Hippocampal formation (tissue), 2 donors: Measurements from ENCODE around the gene TBX15.

ENCODE experiments used
- DNase-seq, 2 donors: peaks; one replicate each; lab custom pipeline; 2025; lab: John Stamatoyannopoulos, UW

TBX15 gene

DNA sequence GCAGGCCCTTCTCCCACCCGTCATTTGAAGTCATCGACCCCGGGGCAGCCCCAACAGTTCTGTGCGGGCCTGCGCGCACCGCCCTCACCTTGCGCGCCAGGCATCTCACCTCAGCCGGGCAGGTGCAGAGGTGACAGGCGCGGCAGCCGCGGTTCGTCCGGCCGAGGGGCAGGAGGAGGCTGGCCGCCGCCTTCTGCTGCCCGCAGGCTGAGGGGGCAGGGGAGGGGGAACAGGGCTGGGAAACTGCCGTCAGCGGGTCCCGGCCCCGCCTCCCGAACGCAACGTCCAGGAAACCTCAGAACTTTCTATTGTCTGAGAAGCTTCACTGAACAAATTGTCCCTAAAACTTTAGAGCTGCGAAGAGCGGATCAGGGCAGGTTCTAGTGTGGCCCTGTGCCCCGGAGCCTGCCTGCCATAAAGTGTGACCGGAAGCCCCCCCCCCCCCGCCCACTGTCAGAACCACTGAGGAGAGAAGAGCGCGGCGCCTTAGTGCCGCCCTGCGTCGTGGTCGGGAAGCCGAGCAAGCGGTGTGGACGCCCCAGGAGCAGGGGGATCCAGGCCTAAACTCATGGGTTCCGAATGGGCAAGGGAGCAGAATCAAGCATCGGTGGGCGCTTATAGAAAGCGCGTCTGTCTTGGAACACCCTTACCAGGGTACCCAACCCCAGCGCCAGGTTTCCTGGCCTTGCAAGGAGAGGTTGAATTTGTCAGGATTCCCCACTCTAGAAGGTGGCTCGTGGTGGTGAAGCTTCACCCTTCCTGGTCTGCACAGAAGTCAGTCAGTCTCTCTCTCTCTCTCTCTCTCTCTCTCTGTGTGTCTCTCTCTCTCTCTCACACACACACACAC, 13.3 kb upstream of the TBX15 start:
- DNase-seq: no peak

DNA sequence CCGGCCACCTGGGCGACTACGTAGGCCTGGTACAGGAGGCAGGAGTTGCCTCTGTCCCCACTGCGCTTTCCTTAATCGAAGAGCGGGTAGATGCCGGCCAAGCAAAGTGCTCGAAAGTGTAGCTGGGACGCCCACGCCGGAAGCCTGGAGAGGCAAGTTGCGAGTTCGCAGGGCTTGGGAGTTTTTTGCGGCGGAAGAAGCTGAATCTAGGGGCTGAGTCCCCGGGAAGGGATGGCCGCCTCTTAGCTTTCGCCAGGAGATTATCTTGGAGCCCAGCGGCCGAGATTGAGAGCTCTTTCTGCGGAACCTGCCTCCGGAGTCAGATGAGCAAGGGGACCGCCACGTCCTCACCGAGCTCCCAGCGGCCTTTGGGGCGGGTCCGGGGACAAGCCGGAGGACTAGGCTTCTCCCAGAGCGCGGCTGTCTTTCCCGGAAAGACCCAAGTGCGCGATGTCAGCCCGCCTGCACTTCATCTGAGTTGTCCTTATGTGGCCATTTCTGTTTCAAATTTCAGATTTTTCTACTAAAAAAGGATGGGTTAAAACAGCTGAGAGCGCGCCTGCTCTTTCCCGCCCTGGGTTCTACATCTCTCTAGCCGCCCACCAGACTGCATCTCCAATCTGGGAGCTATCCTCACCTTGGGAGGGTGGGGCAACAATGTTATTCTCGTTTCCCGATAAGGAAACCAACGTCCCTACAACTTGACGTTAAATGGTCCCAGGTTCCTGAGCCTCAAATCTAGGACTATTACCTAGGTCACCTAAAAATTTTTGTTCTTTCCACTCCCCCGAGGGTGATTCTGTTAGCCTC, 12.4 kb upstream of the TBX15 start:
- no peak for DNase-seq

DNA sequence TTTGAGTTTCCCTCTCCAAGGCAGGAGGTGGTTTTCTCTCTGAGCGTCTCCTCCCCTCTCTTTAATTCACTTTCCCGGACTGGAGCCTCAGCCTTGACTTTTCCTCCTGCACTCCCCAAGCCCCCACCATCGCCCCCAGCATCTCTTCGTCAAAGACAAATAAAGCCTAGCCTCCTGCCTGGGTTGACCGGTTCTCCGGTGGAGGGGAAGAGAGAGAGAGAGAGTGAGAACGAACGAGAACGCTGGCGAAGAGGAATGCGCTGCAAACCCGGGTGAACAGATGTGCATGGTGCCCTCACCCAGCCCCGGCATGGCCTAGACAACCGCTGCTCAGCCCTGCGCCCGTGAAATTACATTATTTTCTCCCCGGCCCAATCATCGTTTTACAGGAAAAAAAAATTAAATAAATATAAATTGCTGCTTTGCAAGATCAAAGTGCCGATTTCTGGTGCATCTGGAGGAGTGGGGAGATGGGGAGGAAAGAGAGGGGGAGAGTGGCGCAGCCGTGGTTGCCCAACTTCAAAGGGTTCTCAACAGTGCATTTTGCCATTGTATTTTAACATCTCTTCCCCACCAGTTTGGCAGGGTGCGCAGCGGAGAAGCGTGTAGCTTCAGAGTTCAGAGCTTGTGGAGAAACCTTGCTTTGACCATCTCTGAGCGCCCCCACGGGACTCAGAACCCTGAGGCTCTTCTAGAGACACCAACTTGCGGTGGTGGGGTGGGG, 11.4 kb upstream of the TBX15 start:
- DNase-seq: no peak

DNA sequence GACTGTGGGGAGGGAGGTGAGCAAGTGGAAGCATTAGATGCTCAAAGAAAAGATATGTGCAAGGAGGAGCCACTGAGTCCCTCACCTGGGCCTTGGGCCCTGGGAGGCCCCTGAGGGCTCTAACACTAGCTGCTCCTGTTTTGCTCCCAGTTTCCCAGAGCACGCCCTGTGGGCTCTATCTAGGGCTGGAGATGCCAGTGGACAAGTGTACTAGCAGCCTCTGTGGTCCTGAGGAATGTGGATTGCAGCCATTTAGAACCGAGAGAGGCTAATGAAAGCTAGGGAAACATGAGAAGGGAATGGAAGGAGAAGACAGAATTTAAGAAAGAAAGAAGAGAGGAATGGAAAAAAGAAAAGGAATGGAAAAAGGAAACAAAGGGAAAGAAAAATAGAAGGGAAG, 10.0 kb upstream of the TBX15 start:
- no peak for DNase-seq

DNA sequence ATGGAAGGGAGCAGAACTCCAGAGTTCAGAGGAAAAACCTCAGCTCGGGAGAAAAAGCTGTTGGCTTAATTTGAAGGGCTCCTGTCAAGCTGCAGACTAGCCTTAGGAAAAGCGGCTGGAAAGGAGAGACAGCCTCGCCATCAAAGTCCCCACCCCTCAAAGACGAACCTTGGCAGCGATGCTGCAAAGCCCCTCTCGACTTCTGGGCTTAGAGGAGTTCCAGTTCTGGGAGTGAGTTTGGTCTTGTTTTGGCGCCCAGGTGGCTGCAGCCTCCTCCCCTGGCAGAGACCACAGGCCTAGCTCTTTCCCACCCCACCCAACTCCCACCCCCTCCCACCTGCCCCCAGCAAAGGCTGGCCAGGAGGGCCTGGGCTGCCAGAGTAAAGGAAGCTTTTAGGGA, 9.1 kb upstream of the TBX15 start:
- DNase-seq: no peak

DNA sequence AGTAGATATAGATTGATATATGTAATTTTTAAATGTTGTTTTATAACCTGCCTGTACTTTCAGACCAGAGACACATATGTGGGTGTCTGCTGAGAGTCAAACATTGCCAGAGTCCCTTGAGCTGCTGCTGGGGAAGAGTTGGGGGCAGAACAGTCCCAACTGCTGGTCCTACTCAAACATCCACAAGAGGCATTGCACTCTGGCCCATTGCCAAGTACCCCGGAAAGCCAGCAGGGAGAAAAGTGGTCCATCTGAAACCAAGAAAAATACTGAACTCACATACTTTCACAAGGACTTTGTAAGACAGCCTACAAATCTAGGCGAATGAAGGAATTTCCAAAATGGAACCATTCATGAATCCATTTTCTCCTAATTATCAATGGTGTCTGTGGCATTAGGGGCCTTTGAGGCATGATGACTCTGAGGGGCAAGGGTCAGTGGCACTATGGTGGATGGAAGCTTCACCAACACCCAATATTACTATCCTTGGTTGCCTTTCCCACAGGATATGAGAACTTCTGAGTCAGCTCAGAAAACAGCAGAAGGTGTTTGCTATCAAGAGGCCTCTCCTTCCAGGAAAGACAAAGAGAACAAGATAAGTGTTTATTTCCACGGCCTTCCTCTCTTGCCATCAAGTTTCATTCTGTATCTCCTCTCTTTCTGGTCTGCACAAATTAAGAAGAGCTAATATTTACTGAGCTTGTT, 7.3 kb upstream of the TBX15 start:
- no peak for DNase-seq

GRCh38 chr1:118993700-118994026, 5.5 kb upstream of the TBX15 start:
- no peak for DNase-seq

- DNase-seq: no peak
Measured at GRCh38 chr1:118992868-118993699, 4.9 kb upstream of the TBX15 start.

DNA sequence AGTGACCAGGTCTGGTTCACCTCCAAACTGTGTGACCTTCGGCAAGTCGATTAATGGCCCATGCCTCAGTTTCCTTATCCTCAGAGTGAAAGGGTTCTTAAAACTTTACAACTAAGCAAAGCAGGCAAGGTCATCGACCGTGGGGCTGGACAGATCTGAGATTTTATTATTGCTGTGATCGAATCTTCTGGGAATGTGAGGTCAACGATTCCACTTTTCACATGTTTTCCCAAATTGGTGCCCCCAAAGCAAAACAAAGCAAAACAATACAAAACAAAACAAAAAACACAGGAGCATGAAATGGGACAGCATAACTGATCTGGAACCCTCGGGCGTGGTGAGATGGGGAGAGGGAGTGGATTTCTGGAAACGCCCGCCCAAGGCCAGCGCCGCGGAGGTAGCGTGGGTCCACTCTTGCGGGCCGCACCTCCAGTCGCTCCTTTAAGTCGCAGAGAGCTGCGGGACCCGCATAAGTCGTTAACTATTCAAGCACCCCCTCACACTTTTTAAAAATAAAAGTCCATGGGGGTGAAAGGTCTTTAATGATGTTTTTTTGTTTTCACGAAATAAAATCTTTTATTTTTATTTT, 4.2 kb upstream of the TBX15 start:
- no peak for DNase-seq

GRCh38 chr1:118991448-118991847, 3.3 kb upstream of the TBX15 start:
- no peak for DNase-seq

DNA sequence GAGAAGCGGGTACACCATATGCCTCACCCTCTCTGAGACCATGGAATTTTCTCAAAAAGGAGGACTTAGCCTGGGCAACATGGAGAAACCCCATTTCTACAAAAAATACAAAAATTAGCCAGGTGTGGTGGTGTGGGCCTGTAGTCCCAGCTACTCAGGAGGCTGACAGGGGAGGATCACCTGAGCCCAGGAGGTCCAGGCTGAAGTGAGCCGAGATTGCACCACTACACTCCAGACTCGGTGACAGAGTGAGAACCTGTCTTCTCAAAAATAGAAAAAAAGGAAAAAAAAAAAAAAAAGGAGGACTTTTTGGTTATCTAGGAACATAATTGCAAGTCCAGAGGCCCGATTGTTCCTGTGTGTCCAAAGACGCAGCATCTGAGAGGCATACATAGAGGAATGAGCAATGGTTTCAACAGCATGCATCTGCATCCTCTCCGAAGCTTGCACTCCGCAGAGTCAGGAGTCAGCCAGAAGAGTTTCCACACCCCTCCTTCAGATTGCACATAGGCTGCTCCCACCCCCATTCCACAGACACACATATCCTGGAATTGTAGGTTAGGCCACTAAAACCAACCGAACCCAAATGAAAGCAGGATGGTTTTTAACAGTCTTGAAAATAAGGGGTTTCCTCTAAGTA, 2.5 kb upstream of the TBX15 start:
- DNase-seq: no peak

DNA sequence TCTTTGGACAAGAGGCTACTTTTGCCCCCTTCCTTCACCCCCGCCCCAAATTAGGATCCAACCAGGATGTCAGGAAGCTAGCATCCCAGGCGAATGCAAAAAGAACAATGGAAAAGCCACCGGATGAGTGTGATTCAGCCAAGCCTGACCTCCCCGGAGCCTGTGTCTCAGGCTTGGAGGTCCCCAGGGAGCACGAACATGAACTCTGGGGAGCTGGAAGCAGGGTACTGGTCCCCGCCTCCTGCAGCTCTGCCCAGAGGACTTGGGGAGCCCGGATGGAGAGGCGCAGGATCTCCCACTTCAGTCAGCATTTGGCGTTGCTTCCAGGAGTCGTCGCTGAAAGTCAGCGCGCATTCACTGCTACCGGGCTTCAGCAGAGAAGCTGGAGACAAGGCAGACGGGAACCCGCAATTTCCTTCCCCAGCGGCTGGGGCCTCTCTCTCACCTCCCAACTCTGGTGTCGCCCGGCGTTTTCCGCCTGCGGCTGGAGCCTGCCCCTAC, 1.8 kb upstream of the TBX15 start:
- no peak for DNase-seq

GRCh38 chr1:118989006-118989815, 1.1 kb upstream of the TBX15 start:
- DNase-seq: no peak

DNA sequence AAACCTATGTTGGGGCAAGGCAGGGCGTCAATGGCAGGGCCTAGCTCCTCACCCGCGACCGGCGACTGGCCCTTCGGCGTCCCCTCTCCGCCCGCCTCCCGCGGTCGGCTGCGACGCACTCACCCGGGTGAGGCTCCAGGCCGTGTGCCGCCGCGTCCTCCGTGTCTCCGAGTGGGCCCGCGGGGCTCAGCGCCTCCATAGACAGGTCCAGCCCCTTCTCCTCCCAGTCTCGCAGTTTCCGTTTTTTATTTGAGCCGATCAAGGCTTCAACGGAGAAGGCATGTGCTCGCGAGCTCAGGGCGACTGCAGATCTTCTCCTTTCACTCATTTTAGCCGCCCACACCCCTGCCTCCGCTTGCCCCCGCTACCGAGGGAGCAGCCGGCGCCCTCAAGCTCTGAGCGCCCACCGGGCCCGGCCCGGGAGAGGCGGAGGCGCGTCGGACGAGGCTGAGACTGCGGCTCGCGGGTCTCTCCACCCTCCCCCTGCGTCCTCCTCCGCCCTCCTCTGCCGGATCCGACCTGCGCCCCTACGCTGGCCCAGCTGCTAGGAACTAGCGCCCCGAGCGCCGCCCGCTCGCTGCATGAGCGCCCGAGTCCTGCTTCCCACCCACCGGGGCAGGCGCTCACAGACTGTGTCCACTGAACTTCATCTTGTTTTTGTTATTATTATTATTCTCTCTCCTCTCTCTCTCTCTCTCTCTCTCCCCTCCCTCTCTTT, 516 bp downstream of the TBX15 start:
- DNase-seq: no peak

DNA sequence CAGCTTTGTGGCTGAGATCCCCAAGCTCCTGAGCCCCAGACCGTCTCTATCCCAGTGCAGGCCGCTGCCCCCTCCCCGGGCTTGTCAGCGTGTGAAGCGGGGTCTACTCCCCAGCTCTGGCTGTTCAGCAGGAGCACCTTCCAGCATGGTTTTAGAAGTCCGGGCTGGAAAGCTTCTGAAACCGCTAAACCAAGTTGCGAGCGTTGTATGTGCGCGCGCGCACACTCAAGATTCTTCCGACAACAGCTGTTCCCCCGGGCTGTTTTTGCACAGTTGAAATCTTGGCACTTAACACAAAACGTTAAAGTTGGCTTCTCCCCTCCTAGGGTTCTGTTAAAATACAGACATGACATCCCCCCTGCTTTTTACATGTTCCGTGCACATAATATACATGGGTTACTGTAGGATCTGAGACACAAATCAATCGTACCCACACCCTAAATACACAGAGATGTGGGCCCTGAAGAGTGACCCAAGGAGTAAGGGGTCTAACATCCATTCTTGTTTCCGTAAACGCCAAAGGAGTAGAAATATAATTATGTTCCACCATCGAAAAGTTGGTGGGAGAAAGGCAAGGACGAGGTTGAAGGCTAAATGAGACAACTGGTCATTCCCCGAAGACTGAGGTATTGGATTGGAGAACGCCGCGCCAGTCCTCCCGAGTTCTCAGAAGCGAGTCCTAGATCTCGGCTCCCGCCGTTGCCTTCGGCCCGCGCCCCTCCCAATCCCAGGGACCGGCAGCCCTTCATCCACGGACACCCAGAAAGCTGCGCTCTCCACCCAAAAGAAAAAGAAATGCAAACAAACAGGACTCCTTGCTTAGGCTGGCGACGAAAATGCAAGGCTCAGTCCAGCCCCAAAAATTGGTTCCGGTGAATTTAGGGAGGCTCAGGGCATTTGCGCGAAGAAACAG, 1.3 kb downstream of the TBX15 start:
- DNase-seq: no peak

DNA sequence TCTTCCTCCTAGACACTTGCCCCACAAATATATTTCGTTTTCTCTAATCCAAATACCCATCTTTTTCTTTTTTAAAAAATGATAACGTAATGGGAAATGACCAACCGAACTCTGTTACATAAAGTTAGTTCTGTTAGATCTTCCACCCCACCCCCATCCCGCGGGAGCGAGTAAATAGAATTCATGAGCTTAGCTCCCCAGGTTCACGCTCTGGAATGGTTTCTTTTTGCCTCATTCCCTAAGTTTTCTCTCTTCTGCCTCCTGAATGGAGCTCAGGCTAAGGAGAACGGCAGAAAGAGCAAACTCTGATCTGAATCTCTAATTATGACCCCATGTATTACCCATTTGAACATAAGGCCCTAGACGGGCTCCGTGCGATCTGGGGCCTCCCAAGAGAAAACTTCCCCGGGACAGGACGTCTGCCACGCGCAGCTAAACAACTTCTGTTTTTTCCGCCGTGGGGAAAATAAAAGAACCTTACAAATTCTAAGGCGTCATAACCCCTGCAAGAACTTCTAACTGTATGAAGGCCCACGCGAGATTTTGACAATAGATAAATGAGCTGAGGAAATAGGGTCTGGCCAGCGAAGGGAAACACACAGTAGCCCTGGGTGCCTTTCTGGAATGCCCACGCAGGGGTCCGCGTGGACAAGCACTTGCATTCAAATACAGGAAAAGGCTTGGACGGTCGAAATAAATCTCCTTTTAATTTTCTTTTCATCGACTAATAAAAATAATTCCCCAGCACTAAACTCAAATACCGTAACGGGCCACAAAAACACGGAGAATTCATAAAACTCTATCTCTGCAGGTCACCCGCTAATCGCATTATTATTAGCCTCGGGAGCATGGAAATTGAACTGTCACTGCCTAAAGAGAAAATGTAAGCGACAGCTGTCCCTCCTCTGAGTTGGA, 2.2 kb downstream of the TBX15 start:
- no peak for DNase-seq
